GM19099 (cell line): ENCODE data around the gene HERPUD1.

Experiments
- POLR2A ChIP-seq: IDR thresholded peaks from 3 replicates; pipeline ENCODE4 v1.6.1; 2011; ENCODE audit warnings: low read depth; ENCODE audit not compliant: insufficient read length; ENCODE audit errors: extremely low read depth

The HERPUD1 gene

DNA sequence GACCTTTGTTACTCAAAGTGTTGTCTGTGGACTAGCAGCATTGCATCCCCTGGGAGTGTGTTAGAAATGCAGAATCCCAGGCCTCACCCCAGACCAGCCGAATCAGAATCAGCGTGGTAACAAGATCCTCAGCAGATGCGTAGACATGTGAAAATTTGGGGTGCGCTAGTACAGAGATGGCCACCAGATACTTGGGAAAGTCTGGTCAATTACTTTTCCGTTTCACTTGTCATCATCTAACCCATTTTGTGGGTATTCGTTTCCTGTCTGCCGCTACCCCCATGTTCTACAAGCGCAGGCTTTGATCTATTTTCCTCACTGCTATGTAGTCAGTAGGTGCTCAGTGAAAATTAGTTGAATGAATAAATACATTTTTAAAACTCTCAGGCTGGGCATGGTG, 33.1 kb upstream of the HERPUD1 start:
- TF ChIP-seq POLR2A, result no peak

DNA sequence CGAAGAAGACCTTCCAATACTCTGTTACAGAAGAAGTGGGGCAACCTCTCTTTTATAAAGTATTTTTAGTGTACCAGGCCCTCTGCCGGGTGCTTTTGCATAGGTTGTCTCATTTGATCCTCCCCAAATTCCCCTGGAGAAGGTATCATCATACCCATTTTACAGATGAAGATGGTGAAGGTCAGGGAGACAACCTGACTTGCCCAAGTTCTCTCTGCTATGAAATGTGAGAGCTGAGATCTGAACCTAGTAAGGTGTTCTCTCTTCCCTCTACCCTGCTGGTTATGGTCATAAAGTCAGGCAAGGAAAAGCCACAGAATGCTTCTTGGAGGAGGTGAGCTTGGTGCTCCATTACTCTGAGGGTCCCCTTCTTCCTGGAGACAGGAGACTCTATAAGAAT, 28.1 kb upstream of the HERPUD1 start:
- no peak for TF ChIP-seq POLR2A

DNA sequence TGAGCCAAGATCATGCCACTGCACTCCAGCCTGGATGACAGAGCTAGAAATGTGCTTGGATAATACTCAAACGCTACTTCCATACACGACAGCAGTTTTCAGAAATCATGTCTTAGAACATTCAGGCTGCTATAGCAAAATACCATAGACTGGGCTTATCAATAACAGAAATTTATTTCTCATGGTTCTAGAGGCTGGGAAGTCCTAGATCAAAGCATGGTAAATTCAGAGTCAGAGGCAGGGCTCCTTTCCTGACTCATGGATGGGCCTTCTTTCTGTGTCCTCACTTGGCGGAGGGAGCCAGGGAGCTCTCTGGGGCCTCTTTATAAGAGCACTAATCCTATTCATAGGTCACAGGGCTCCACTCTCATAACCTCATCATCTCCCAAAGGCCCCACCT, 24.5 kb upstream of the HERPUD1 start:
- TF ChIP-seq POLR2A, result no peak

DNA sequence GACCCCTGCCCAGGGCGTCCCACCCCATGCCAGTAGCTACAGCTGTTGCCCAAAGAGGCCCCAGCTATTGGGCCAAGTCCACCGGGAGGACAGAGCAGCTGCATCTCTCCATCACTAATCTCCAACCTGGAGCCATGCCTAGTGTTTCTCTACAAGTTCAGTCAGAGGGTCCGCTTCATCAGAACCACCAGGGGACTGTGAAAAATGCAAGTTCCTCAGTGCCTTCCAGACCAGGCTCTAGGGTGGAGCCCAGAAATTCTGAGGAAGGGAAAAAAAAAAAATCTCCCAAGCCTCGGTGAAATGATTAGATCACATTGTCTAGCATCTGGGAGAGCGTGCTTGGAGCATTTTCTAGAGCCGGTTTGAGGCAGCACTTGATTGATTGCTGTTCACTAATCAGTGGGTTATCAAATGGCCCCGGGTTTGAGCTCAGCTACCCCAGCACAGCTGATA, 22.4 kb upstream of the HERPUD1 start:
- TF ChIP-seq POLR2A, result no peak

DNA sequence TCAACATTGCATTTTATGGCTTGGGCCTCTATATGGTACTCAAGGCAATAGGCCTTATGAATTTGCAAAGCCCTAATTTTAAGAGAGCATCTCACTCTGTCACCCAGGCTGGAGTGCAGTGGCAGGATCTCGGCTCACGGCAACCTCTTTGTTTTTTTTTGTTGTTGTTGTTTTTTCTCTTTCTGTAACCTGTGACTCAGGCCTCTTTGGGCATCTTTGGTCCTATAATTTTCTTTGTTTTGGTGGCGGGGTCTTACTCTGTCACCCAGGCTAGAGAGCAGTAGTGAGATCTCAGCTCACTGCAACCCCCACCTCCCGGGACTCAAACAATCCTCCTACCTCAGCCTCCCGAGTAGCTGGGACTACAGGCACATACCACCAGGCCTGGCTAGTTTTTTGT, 21.8 kb upstream of the HERPUD1 start:
- no peak for TF ChIP-seq POLR2A

DNA sequence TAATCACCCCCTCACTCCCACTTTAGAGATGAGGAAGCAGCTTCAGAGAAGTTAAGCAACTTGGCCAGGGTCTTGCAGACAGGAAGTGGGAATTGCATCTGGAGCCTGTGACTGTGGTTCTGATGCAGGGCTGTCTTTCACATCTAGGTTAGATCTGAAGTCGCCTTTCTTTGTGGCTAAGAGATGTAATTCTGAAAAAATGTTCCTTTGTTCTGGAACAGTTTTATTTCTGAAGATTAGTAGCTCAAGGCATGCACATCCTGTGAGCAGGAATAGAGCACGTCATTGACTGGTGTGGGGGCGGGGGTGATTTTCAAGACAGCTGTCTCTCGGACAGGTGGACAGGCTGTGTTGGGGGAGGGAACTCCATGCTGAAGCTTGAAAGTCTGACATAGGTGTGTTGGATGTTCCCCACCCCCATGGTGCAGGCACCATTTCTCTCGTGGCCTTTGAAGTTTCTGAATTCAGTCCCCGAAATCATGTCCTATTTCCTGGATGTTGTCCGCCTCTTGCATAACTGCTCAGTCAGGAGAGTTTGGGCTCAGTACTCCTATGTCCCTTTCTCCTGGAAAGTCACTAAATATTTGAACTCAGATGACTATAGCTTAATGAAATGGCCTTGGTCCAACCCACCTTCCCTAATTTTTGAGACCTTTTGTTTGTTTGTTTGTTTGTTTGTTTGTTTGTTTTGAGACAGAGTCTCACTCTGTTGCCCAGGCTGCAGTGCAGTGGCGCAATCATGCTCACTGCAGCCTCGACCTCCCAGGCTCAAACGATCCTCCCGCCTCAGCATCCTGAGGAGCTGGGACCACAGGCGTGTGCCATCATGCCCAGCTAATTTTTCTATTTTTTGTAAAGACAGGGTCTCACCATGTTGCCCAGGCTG, 21.0 kb upstream of the HERPUD1 start:
- TF ChIP-seq POLR2A, result no peak

DNA sequence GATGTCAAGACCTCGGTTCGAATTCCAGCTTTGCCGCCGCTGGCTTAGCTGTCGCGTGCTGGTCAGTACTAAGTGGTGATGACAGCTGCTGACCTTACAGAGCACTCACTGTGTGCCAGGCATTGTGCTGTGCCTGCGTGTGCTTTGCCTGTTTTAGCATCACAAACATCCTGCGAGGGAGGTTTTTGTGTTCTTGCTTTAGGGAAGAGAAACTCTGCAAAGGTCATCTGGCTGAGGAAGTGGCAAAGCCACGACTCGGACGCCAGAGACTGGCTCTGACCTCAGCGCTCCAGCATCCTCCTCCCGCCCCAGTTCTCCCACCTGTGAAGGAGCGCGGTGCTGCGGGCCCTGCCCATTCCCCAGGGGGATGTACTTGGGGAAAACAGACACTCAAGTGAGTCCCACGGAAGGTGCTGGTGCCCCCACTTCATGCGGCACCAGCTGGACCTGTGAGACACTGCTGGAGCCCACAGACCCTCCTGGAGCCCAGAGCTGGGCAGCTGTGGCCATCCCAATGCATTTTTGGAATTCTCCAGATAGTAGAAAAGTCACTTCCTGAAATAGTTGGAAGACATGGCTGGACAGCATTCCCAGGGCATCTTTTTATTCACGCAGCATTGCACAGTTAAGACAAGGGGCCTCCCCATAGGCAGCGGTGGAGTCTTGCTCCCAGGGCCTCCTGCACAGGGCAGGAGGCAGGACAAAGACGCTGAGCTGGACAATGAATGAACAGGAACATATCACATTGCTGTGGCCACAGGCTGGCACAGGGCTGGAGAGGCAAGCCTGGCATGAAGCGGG, 20.0 kb upstream of the HERPUD1 start:
- no peak for TF ChIP-seq POLR2A

DNA sequence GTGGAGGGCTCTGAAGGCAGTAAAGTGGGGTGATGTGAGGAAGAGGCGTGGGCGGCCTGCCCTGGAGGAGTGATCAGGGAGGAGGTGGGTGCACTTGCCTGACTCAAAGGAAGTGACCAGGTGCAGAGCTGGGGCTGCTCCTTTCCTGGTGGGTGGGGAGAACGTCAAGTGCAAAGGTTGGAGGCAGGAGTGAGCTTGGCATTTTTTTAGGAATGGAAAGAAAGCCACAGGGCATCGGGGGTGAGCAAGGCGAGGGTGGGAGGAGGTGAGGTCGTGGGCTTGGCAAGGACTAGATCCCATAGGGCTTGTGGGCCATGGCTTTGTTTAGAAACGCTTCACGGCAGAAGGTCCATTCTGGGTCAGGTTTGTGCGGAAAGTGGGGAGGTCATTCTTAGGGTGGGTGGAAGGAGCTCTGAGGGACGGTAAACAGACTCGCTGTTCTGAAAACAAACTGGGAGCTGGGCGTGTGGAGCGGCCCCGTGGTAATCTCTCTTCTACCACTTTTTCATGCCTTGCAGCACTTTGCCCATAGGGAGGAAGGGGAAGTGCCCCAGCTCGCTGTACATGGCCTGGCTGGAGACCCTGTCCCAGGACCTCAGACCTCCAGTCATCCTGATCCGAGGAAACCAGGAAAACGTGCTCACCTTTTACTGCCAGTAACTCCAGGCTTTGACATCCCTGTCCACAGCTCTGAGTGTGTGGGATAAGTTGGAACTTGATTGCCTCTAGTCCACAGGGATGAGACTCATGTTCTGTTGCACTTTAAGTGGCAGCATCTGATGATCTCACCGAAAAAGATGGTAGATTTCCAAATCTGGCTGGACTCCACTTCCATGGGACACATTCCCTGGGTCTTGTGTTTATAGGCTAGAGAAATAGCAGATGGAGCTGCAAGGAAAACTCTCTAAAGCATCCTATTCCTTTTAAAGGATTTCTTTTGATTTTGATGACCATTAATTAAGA, 18.9 kb upstream of the HERPUD1 start:
- no peak for TF ChIP-seq POLR2A

DNA sequence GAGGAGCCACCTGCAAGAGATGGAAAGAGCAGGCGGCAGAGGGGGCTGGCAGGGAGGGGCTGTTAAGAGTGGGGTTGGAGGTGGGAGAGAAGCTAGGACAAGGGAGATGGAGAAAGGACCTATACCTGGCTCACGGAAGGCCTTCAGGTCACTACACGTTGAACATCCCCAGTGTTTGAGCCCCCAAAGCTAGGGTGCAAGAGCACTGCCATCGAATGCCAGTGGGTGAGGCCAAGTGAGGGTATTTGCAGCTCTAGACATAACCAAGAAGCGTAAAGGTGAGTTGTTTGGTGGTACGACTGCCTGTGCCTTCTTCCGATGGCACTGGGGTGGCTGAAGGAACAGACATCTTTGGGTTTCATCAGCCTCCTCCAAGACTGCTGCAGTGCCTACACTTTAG, 17.0 kb upstream of the HERPUD1 start:
- TF ChIP-seq POLR2A, result no peak

DNA sequence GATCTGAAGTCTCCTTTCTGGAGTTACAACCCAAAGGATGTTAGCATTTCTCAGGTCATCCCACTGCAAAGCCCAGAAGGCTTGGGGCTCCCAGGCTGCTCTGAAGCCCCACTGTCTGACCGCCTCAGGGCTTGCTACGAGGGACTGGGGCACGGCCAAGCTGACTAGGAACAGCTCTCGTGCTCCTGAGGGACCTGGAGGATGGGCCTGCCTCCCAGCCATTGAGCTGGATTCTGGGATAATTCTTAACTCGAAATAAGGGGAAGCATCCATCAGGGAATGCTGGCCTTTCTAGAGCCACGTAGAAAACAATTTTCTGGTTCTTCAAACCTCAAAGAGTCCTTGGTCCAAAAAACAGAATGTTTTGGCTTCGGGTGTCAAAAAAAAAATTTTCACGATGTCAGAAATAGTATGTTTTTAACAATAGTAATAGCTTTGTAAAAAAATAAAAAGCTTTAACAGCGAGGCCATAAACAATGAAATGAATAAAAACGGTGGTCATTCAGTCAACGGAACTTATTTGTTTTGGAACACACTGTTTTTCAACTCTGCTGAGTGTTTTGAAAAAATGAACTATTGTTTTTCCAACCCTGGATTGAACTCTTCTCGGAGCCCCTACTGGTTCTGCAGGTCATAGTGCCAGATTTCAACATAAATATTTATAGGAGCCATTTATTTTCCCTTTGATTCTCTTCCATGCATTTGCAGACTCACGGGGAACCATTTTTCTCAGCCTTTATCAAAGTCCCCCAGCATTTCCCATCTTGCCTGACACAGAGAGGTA, 16.4 kb upstream of the HERPUD1 start:
- no peak for TF ChIP-seq POLR2A

DNA sequence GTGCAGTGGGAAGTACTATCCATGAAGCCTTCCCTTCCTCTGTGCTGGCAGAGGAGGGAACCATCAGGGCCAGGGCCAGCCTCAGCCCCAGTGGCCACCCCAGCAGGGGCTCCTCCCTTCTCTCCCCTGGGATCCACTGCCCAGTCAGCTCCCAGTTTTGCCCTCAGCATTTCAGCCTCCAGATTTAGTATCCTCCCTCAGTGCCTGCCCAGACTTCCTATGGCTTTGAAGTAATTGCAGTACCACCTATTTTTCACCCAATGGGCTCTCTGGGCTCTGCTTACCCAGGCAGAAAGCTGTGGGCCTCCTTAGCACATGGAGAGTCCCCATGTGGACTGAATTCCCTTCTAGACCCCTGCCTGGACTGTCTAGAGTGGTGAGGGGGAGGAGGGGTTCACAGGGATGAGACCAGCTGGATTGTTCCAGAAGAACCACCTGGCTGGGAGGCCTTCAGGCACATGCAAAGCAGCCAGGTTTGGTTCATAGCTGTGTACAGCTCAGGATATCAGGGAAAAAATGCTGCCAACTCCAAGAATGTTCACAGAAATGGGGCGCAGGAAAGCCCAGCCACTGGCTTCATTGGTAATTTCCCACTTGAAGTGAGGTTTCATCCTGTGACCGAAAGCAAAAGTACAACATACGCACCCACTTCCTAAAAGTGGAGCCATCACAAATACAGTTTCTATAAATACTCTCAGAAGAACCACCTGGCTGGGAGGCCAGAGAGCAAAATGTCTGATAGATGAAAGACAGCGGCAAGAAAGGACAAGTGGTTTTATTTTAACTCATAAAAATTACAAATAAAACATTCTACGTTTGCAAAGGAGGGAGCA, 15.2 kb upstream of the HERPUD1 start:
- TF ChIP-seq POLR2A, result peak; percentile 36

DNA sequence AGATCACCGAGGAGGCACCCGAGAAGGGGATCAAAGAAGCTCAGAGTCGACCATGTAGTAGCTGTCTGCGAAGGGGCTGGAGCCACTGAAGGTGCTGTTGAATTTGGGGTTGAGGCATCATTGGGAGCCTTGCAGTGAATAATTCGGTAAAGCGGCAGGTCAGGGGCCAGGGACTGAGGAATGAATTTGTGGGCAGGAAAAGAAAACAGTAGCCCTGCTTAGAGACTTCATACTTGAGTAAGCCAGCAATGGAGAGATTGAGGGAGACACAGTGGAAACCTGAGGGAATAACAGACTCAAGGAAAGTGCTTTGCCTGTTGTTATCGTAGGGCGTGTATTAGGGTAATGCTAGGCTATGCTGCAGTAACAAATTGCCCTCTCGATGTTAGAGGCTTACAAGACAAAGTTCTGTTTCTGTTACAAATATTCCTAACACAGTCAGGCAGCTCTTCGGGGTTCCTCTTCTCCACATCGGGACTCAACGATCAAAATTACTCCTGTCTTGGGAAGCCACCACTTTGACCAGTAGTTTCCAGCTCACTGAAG, 13.4 kb upstream of the HERPUD1 start:
- TF ChIP-seq POLR2A, result no peak
